H9 (cell line): Measurements from ENCODE around the gene CACNB2. TPM values are rescaled to one million over a fixed set of nuclear protein-coding genes. Genes with fewer than 3 reads are reported as not detected.

Experiments used
- DNase-seq: peaks from one replicate; pipeline ENCODE4 v3.0.0-alpha.2; 2017
- H2AFZ ChIP-seq: one replicate; pipeline ENCODE4 v1.6.1; 2013; ENCODE audit warnings: mild to moderate bottlenecking, low read length, control low read depth, moderate library complexity
- H2AK5ac ChIP-seq: 2 replicates; pipeline ENCODE4 v1.6.1; 2013; ENCODE audit warnings: low read length, control low read depth, mixed read lengths; ENCODE audit not compliant: insufficient read length
- H2BK120ac ChIP-seq: one replicate; pipeline ENCODE4 v1.6.1; 2013; ENCODE audit warnings: low read depth, mild to moderate bottlenecking, low read length, control low read depth, inconsistent platforms; ENCODE audit not compliant: poor library complexity, severe bottlenecking
- H2BK12ac ChIP-seq: 2 replicates; pipeline ENCODE4 v1.6.1; 2013; ENCODE audit warnings: low read length, control low read depth, mixed read lengths, low read depth; ENCODE audit not compliant: insufficient read length
- H2BK15ac ChIP-seq: 2 replicates; pipeline ENCODE4 v1.6.1; 2013; ENCODE audit warnings: low read depth, low read length, control low read depth
- H2BK20ac ChIP-seq: one replicate; pipeline ENCODE4 v1.6.1; 2013; ENCODE audit warnings: low read depth, mild to moderate bottlenecking, low read length, control low read depth, inconsistent platforms; ENCODE audit not compliant: poor library complexity, severe bottlenecking
- H2BK5ac ChIP-seq: 2 replicates; pipeline ENCODE4 v1.6.1; 2013; ENCODE audit warnings: low read length, control low read depth, mixed read lengths; ENCODE audit not compliant: insufficient read length
- H3K14ac ChIP-seq: 2 replicates; pipeline ENCODE4 v1.6.1; 2013; ENCODE audit warnings: low read length, control low read depth; ENCODE audit not compliant: insufficient read depth
- H3K18ac ChIP-seq: 2 replicates; pipeline ENCODE4 v1.6.1; 2013; ENCODE audit warnings: low read depth, mild to moderate bottlenecking, mixed read lengths, low read length, control low read depth; ENCODE audit not compliant: insufficient read length
- H3K23ac ChIP-seq: 2 replicates; pipeline ENCODE4 v1.6.1; 2013; ENCODE audit warnings: low read length, control low read depth, mixed read lengths, low read depth; ENCODE audit not compliant: insufficient read length
- H3K23me2 ChIP-seq: 2 replicates; pipeline ENCODE4 v1.6.1; 2013; ENCODE audit warnings: low read depth, mild to moderate bottlenecking, mixed read lengths, low read length, control low read depth; ENCODE audit not compliant: insufficient read length, poor library complexity, severe bottlenecking
- H3K27ac ChIP-seq: 2 replicates; pipeline ENCODE4 v1.5.1; 2013; ENCODE audit warnings: low read length, control low read depth, mixed read lengths, low read depth; ENCODE audit not compliant: insufficient read length
- H3K27me3 ChIP-seq: 2 replicates; pipeline ENCODE4 v1.6.1; 2013; ENCODE audit warnings: low read length, control low read depth, inconsistent platforms; ENCODE audit not compliant: insufficient read depth
- H3K4ac ChIP-seq: 2 replicates; pipeline ENCODE4 v1.6.1; 2013; ENCODE audit warnings: low read depth, mild to moderate bottlenecking, control low read depth, inconsistent platforms, low read length, moderate library complexity
- H3K4me1 ChIP-seq: 2 replicates; pipeline ENCODE4 v1.6.1; 2013; ENCODE audit warnings: low read length, control low read depth, inconsistent platforms; ENCODE audit not compliant: insufficient read depth
- H3K4me2 ChIP-seq: 2 replicates; pipeline ENCODE4 v1.6.1; 2013; ENCODE audit warnings: low read length, control low read depth, mixed read lengths; ENCODE audit not compliant: insufficient read length, insufficient read depth
- H3K56ac ChIP-seq: 2 replicates; pipeline ENCODE4 v1.6.1; 2013; ENCODE audit warnings: low read depth, mild to moderate bottlenecking, mixed read lengths, low read length, control low read depth; ENCODE audit not compliant: insufficient read length
- H3K79me1 ChIP-seq: 2 replicates; pipeline ENCODE4 v1.6.1; 2013; ENCODE audit warnings: low read depth, mild to moderate bottlenecking, moderate library complexity, low read length, control low read depth, inconsistent platforms; ENCODE audit not compliant: insufficient read depth, poor library complexity, severe bottlenecking
- H3K79me2 ChIP-seq: 2 replicates; pipeline ENCODE4 v1.6.1; 2013; ENCODE audit warnings: low read length, control low read depth, inconsistent platforms; ENCODE audit not compliant: insufficient read depth
- H3K9ac ChIP-seq: 2 replicates; pipeline ENCODE4 v1.6.1; 2013; ENCODE audit warnings: low read length, control low read depth, mixed read lengths; ENCODE audit not compliant: insufficient read length; ENCODE audit errors: extremely low read depth
- H3K9me3 ChIP-seq: one replicate; pipeline ENCODE4 v1.6.1; 2013; ENCODE audit warnings: low read depth, low read length, inconsistent platforms; ENCODE audit not compliant: control insufficient read depth
- H3T11ph ChIP-seq: one replicate; pipeline ENCODE4 v1.6.1; 2013; ENCODE audit warnings: mild to moderate bottlenecking, low read length, control low read depth, inconsistent platforms
- H4K20me1 ChIP-seq: one replicate; pipeline ENCODE4 v1.6.1; 2013; ENCODE audit not compliant: control insufficient read depth, insufficient read length, insufficient read depth
- H4K5ac ChIP-seq: 2 replicates; pipeline ENCODE4 v1.6.1; 2013; ENCODE audit warnings: low read depth, mild to moderate bottlenecking, mixed read lengths, low read length, control low read depth; ENCODE audit not compliant: insufficient read length
- H4K8ac ChIP-seq: replicated peaks from 2 replicates; pipeline ENCODE4 v1.6.1; 2013; ENCODE audit warnings: low read length, control low read depth, mixed read lengths, low read depth; ENCODE audit not compliant: insufficient read length
- H4K91ac ChIP-seq: 2 replicates; pipeline ENCODE4 v1.6.1; 2013; ENCODE audit warnings: low read depth, mild to moderate bottlenecking, moderate library complexity, mixed read lengths, low read length, control low read depth; ENCODE audit not compliant: insufficient read length
- H3K27ac Mint-ChIP-seq, 3 experiments: 2 replicates in 2 of 3; 3 replicates in 1 of 3; pipeline ENCODE4 v1.8.0; 2020 to 2021; ENCODE audit warnings: mixed read lengths in 3 of 3, mild to moderate bottlenecking in 1 of 3, moderate library complexity in 1 of 3
- H3K27me3 Mint-ChIP-seq: 2 replicates; pipeline ENCODE4 v1.8.0; 2021; ENCODE audit warnings: low read depth, mild to moderate bottlenecking, moderate library complexity, mixed read lengths
- H3K36me3 Mint-ChIP-seq, 3 experiments: 2 replicates in 2 of 3; 3 replicates in 1 of 3; pipeline ENCODE4 v1.8.0; 2020 to 2021; ENCODE audit warnings: low read depth in 3 of 3, mixed read lengths in 3 of 3; ENCODE audit not compliant: insufficient read depth in 1 of 3
- H3K4me1 Mint-ChIP-seq, 2 experiments: 2 replicates each; pipeline ENCODE4 v1.8.0; 2020; ENCODE audit warnings: mixed read lengths in 2 of 2
- H3K4me3 Mint-ChIP-seq, 2 experiments: 2 replicates in 1 of 2; 3 replicates in 1 of 2; pipeline ENCODE4 v1.8.0; 2020 to 2021; ENCODE audit warnings: mild to moderate bottlenecking in 2 of 2, mixed read lengths in 2 of 2, moderate library complexity in 1 of 2
- H3K9me3 Mint-ChIP-seq, 2 experiments: 2 replicates in 1 of 2; 3 replicates in 1 of 2; pipeline ENCODE4 v1.8.0; 2020; ENCODE audit warnings: mild to moderate bottlenecking in 2 of 2, mixed read lengths in 2 of 2, moderate library complexity in 1 of 2
- CTCF ChIP-seq: fragments of 200-600 bp; sonication (generic); conservative IDR thresholded peaks from 3 replicates; pipeline ENCODE4 v1.8.0; 2021; ENCODE audit warnings: antibody characterized with exemption, mild to moderate bottlenecking
- WGBS: extraction: QIAGEN DNeasy Blood & Tissue Kit; methylation state at CpG from one replicate; pipeline ENCODE4 v1.1.7; 2013; ENCODE audit warnings: missing lambda C conversion rate, low lambda C conversion rate, mixed read lengths; ENCODE audit not compliant: insufficient read length; ENCODE audit errors: extremely low coverage; 5-methylcytosine and 5-hydroxymethylcytosine counted together
- total RNA-seq: library from RNA; stranded (reverse); gene quantifications from 2 replicates; pipeline ENCODE4 v1.2.1, GENCODE V29; 2021

Gene CACNB2
- total RNA-seq, 1 experiment from 2014 or later, result 2.6 TPM

- Mint-ChIP-seq H3K27ac (no peak overlapping the region), H3K4me3 (no peak overlapping the region), H3K9me3 (no peaks in the 10 kb centered on the region), H3K27me3 (peaks cover 17% of the 10 kb centered on the region), H3K4me1 (peaks cover 10 to 11% of the 10 kb centered on the region in 2 experiments), H3K36me3 (no peaks in the 10 kb centered on the region)
- Histone ChIP-seq H3K27me3 (no peaks in the 10 kb centered on the region; the same call in 1 of the 2 replicates), H2AFZ (no peak overlapping the region), H2BK20ac (no peak overlapping the region), H4K91ac (no peak overlapping the region), H3K14ac (no peak overlapping the region), H3K79me1 (no peaks in the 10 kb centered on the region), H3K27ac (no peak overlapping the region), H2BK5ac (no peak overlapping the region), H2AK5ac (no peak overlapping the region), H3K4me2 (no peak overlapping the region), H4K20me1 (no peaks in the 10 kb centered on the region), H3K18ac (no peak overlapping the region), H2BK120ac (no peak overlapping the region), H4K8ac (no peak overlapping the region), H3K79me2 (no peaks in the 10 kb centered on the region), H3T11ph (no peak overlapping the region), H4K5ac (no peak overlapping the region), H3K9me3 (no peaks in the 10 kb centered on the region), H3K4me1 (no peaks in the 10 kb centered on the region), H3K23ac (no peak overlapping the region), H3K56ac (no peak overlapping the region), H3K9ac (no peak overlapping the region), H3K23me2 (no peaks in the 10 kb centered on the region), H3K4ac (no peak overlapping the region), H2BK12ac (no peak overlapping the region), H2BK15ac (no peak overlapping the region)
- TF ChIP-seq CTCF, result no peak
- DNase-seq, result no peak
- WGBS, result no CpG with 5 or more reads among the region's 3 CpGs
Measured at GRCh38 chr10:18399158-18399557, 258.9 kb downstream of the CACNB2 start.
